SK-N-SH (cell line): ENCODE data around the gene DCST1. TPM values are rescaled to one million over a fixed set of nuclear protein-coding genes. Genes with fewer than 3 reads are reported as not detected.

Experiments used
- CTCF ChIA-PET: fragments of 300-600, 350-600 bp; formaldehyde crosslinking; extraction: SDS; loops from one replicate; lab custom pipeline; 2021; lab: Yijun Ruan, JAX
- POLR2A ChIA-PET: fragments of 350-600 bp; sonication (Branson Sonifier 250); formaldehyde crosslinking; extraction: SDS; loops from one replicate; lab custom pipeline; 2020; ENCODE audit warnings: antibody characterized with exemption, inconsistent platforms; lab: Yijun Ruan, JAX
- DNase-seq: peaks from one replicate; pipeline ENCODE4 v3.0.0; 2012
- H2AFZ ChIP-seq: fragments of 200-600 bp; sonication (generic); 2 replicates; pipeline ENCODE4 v1.8.1; 2016; ENCODE audit warnings: antibody characterized with exemption, mild to moderate bottlenecking, low read depth
- H3F3A ChIP-seq: fragments of 200-600 bp; sonication (generic); replicated peaks from 2 replicates; pipeline ENCODE3; 2016; ENCODE audit warnings: antibody characterized with exemption, mild to moderate bottlenecking; ENCODE audit not compliant: insufficient read depth
- H3K27ac ChIP-seq, 2 experiments: fragments of 200-500 bp in 1 of 2; fragments of 200-600 bp in 1 of 2; sonication (Bioruptor generic) in 1 of 2; sonication (generic), shearing (Covaris generic) in 1 of 2; 2 replicates each; pipeline versions ENCODE4 v1.5.1 to v1.6.1; 2014 to 2016; ENCODE audit warnings: low read depth in 2 of 2, inconsistent platforms in 1 of 2, low read length in 1 of 2, mild to moderate bottlenecking in 1 of 2, mixed read lengths in 1 of 2
- H3K27me3 ChIP-seq: fragments of 200-600 bp; sonication (generic), shearing (Covaris generic); 2 replicates; pipeline ENCODE4 v1.6.1; 2016; ENCODE audit warnings: mixed run types; ENCODE audit not compliant: insufficient read depth
- H3K36me3 ChIP-seq, 2 experiments: fragments of 200-500 bp in 1 of 2; fragments of 200-600 bp in 1 of 2; sonication (Bioruptor generic) in 1 of 2; sonication (generic) in 1 of 2; replicated peaks in 1 of 2; 2 replicates each; pipeline versions ENCODE3 to v1.5.1; 2014 to 2016; ENCODE audit warnings: low read length in 1 of 2, mild to moderate bottlenecking in 1 of 2; ENCODE audit not compliant: insufficient read depth in 2 of 2, control insufficient read depth in 1 of 2
- H3K4me1 ChIP-seq, 2 experiments: fragments of 200-500 bp in 1 of 2; fragments of 200-600 bp in 1 of 2; sonication (Bioruptor generic) in 1 of 2; sonication (generic), shearing (Covaris generic) in 1 of 2; 2 replicates each; pipeline versions ENCODE4 v1.5.1 to v1.6.1; 2014 to 2016; ENCODE audit warnings: low read depth in 1 of 2, low read length in 1 of 2, mixed run types in 1 of 2; ENCODE audit not compliant: insufficient read depth in 2 of 2, control insufficient read depth in 1 of 2
- H3K4me2 ChIP-seq: fragments of 200-600 bp; sonication (generic), shearing (Covaris generic); 2 replicates; pipeline ENCODE4 v1.6.1; 2017; ENCODE audit warnings: mixed run types
- H3K4me3 ChIP-seq, 2 experiments: fragments of 200-500 bp in 1 of 2; fragments of 200-600 bp in 1 of 2; sonication (Bioruptor generic) in 1 of 2; sonication (generic), shearing (Covaris generic) in 1 of 2; 2 replicates each; pipeline versions ENCODE4 v1.5.1 to v1.8.1; 2014 to 2016; ENCODE audit warnings: low read depth in 2 of 2, inconsistent platforms in 1 of 2, low read length in 1 of 2, mild to moderate bottlenecking in 1 of 2, mixed read lengths in 1 of 2, moderate library complexity in 1 of 2
- H3K79me2 ChIP-seq: fragments of 200-600 bp; sonication (generic); 2 replicates; pipeline ENCODE4 v1.8.1; 2017; ENCODE audit warnings: mild to moderate bottlenecking; ENCODE audit not compliant: insufficient read depth
- H3K9ac ChIP-seq: fragments of 200-600 bp; sonication (generic); 2 replicates; pipeline ENCODE4 v1.6.1; 2017; ENCODE audit warnings: mixed run types
- H3K9me2 ChIP-seq: fragments of 200-600 bp; sonication (generic); 2 replicates; pipeline ENCODE4 v1.6.1; 2017; ENCODE audit warnings: mixed run types
- H3K9me3 ChIP-seq: fragments of 200-600 bp; sonication (generic); 2 replicates; pipeline ENCODE4 v1.6.1; 2017; ENCODE audit warnings: mixed run types, mild to moderate bottlenecking, moderate library complexity
- H4K20me1 ChIP-seq: fragments of 200-600 bp; sonication (generic); 2 replicates; pipeline ENCODE4 v1.6.1; 2017; ENCODE audit warnings: mild to moderate bottlenecking, mixed run types; ENCODE audit not compliant: insufficient read depth
- ELF1 ChIP-seq: IDR thresholded peaks from 2 replicates; pipeline ENCODE4 v1.4.0; 2012
- EZH2phosphoT487 ChIP-seq: fragments of 200-600 bp; sonication (generic); IDR thresholded peaks from 2 replicates; pipeline ENCODE4 v1.6.1; 2017; ENCODE audit warnings: low read depth, mixed run types, mild to moderate bottlenecking, antibody characterized with exemption, moderate library complexity, borderline replicate concordance
- FOSL2 ChIP-seq: IDR thresholded peaks from 2 replicates; pipeline ENCODE4 v1.4.0; 2012; ENCODE audit warnings: low read depth, mild to moderate bottlenecking, moderate library complexity, borderline replicate concordance
- FOXJ3 ChIP-seq: sonication (generic); formaldehyde crosslinking; IDR thresholded peaks from 2 replicates; pipeline ENCODE4 v1.5.1; 2020; ENCODE audit warnings: mild to moderate bottlenecking, missing genetic modification reagents
- JUND ChIP-seq: IDR thresholded peaks from 2 replicates; pipeline ENCODE4 v1.4.0; 2012
- MEF2A ChIP-seq: IDR thresholded peaks from 2 replicates; pipeline ENCODE4 v1.4.0; 2012; ENCODE audit warnings: low read depth, borderline replicate concordance
- MXI1 ChIP-seq: IDR thresholded peaks from 2 replicates; pipeline ENCODE4 v1.6.1; 2012; ENCODE audit warnings: mild to moderate bottlenecking, low read depth, low read length, improper control_type of control experiment
- RFX5 ChIP-seq: IDR thresholded peaks from 2 replicates; pipeline ENCODE4 v1.6.1; 2012; ENCODE audit warnings: mild to moderate bottlenecking, improper control_type of control experiment, low read length
- SMC3 ChIP-seq: IDR thresholded peaks from 2 replicates; pipeline ENCODE4 v1.6.1; 2012; ENCODE audit warnings: low read depth, low read length, improper control_type of control experiment
- TCF12 ChIP-seq: IDR thresholded peaks from 2 replicates; pipeline ENCODE4 v1.4.0; 2012
- TEAD4 ChIP-seq: IDR thresholded peaks from 2 replicates; pipeline ENCODE4 v1.4.0; 2012; ENCODE audit warnings: mild to moderate bottlenecking, borderline replicate concordance; ENCODE audit not compliant: insufficient read depth
- YY1 ChIP-seq: IDR thresholded peaks from 2 replicates; pipeline ENCODE4 v1.4.0; 2012; ENCODE audit warnings: low read depth, mild to moderate bottlenecking
- WGBS: methylation state at CpG from one replicate; pipeline ENCODE4 v1.1.6; 2017; ENCODE audit warnings: low lambda C conversion rate; 5-methylcytosine and 5-hydroxymethylcytosine counted together
- polyA plus RNA-seq, 3 experiments: library from polyadenylated mRNA; depleted of rRNA; stranded (reverse); fragments of >200 nt; gene quantifications; 2 replicates each; pipeline ENCODE4 v1.2.3, GENCODE V29; 2012
- TF ChIP-seq, protein P1 (sequence below): IDR thresholded peaks from 2 replicates; pipeline ENCODE4 v1.4.0; 2012; ENCODE audit warnings: low read depth, borderline replicate concordance
- TF ChIP-seq, protein P2 (sequence below): fragments of 150-350 bp; IDR thresholded peaks from 2 replicates; pipeline ENCODE4 v1.6.1; 2016; ENCODE audit warnings: mild to moderate bottlenecking, low read depth, low read length
- TF ChIP-seq, protein P3 (sequence below): IDR thresholded peaks from 2 replicates; pipeline ENCODE4 v1.4.0; 2012; ENCODE audit warnings: low read depth, borderline replicate concordance
- TF ChIP-seq, protein P4 (sequence below): IDR thresholded peaks from 2 replicates; pipeline ENCODE4; 2012

DCST1 gene
- polyA plus RNA-seq, 1 of the 3 experiments (the other 2 are of a cell fraction), result not detected

DNA sequence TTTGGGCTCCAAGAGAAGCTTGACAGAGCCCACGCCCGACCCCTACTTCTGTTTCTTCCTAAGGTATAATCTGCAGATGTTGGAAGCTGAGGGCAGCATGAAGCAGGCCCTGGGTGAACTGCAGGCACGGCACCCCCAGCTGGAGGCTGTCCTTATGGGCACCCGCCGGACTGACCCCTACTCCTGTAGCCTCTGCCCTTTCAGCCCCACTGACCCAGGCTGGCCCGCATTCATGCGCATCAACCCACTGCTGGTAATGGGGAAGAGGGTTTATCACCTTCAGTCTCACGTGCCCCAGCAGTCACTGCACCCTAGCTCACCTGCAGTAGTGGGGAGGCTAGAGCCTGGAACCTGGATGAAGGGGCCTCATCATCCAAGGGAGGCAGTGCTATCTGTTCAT, 43.3 kb upstream of the DCST1 start:
- Histone ChIP-seq H3K9ac (no peak overlapping the region), H3K27ac (no peak overlapping the region), H2AFZ (no peak overlapping the region), H3K9me3 (no peaks in the 10 kb centered on the region), H3K4me3 (no peak overlapping the region), H3F3A (no peaks in the 10 kb centered on the region), H3K79me2 (peaks cover 34% of the 10 kb centered on the region), H3K9me2 (no peaks in the 10 kb centered on the region), H3K27me3 (no peaks in the 10 kb centered on the region), H4K20me1 (no peaks in the 10 kb centered on the region), H3K36me3 (peaks cover 24 to 33% of the 10 kb centered on the region in 2 experiments), H3K4me2 (no peak overlapping the region), H3K4me1 (peaks cover 0 to 30% of the 10 kb centered on the region in 2 experiments; a peak in 2 of 4 replicates)
- peak; percentile 1 for DNase-seq
- TF ChIP-seq MXI1 (no peak), JUND (no peak), MEF2A (no peak), FOXJ3 (CRISPR knock-in tag) (no peak), EZH2phosphoT487 (no peak), FOSL2 (no peak), SMC3 (no peak), ELF1 (no peak), YY1 (no peak), TCF12 (no peak), RFX5 (no peak), TEAD4 (no peak)
- TF ChIP-seq, protein P1, sequence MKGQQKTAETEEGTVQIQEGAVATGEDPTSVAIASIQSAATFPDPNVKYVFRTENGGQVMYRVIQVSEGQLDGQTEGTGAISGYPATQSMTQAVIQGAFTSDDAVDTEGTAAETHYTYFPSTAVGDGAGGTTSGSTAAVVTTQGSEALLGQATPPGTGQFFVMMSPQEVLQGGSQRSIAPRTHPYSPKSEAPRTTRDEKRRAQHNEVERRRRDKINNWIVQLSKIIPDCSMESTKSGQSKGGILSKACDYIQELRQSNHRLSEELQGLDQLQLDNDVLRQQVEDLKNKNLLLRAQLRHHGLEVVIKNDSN, result no peak
- TF ChIP-seq, protein P2, sequence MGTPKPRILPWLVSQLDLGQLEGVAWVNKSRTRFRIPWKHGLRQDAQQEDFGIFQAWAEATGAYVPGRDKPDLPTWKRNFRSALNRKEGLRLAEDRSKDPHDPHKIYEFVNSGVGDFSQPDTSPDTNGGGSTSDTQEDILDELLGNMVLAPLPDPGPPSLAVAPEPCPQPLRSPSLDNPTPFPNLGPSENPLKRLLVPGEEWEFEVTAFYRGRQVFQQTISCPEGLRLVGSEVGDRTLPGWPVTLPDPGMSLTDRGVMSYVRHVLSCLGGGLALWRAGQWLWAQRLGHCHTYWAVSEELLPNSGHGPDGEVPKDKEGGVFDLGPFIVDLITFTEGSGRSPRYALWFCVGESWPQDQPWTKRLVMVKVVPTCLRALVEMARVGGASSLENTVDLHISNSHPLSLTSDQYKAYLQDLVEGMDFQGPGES, result no peak
- TF ChIP-seq, protein P3, sequence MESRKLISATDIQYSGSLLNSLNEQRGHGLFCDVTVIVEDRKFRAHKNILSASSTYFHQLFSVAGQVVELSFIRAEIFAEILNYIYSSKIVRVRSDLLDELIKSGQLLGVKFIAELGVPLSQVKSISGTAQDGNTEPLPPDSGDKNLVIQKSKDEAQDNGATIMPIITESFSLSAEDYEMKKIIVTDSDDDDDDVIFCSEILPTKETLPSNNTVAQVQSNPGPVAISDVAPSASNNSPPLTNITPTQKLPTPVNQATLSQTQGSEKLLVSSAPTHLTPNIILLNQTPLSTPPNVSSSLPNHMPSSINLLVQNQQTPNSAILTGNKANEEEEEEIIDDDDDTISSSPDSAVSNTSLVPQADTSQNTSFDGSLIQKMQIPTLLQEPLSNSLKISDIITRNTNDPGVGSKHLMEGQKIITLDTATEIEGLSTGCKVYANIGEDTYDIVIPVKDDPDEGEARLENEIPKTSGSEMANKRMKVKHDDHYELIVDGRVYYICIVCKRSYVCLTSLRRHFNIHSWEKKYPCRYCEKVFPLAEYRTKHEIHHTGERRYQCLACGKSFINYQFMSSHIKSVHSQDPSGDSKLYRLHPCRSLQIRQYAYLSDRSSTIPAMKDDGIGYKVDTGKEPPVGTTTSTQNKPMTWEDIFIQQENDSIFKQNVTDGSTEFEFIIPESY, result no peak
- TF ChIP-seq, protein P4, sequence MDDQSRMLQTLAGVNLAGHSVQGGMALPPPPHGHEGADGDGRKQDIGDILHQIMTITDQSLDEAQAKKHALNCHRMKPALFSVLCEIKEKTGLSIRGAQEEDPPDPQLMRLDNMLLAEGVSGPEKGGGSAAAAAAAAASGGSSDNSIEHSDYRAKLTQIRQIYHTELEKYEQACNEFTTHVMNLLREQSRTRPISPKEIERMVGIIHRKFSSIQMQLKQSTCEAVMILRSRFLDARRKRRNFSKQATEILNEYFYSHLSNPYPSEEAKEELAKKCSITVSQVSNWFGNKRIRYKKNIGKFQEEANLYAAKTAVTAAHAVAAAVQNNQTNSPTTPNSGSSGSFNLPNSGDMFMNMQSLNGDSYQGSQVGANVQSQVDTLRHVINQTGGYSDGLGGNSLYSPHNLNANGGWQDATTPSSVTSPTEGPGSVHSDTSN, result no peak
- 97% methylated on average over 6 of the region's 8 CpGs for WGBS
- ChIA-PET CTCF (interaction anchor here (0.7 to 2.1 kb wide), 2 partner anchors 9 to 275 kb away, joined by 3 to 17 read pairs; no protein-coding TSS in a partner anchor), POLR2A (interaction anchor here (1.4 kb wide), 1 partner anchor 12 kb away, joined by 4 read pairs; no protein-coding TSS in a partner anchor)
